Measurements from ENCODE around the gene SVIL.
A peak's percentile ranks its signal among the peaks of the same experiment; 100 is the strongest.
"Not testable (repeated sequence)": the region's sequence is repeated elsewhere in the genome, so short reads cannot be mapped to it uniquely, and the experiment has no call there.

SVIL gene

DNA sequence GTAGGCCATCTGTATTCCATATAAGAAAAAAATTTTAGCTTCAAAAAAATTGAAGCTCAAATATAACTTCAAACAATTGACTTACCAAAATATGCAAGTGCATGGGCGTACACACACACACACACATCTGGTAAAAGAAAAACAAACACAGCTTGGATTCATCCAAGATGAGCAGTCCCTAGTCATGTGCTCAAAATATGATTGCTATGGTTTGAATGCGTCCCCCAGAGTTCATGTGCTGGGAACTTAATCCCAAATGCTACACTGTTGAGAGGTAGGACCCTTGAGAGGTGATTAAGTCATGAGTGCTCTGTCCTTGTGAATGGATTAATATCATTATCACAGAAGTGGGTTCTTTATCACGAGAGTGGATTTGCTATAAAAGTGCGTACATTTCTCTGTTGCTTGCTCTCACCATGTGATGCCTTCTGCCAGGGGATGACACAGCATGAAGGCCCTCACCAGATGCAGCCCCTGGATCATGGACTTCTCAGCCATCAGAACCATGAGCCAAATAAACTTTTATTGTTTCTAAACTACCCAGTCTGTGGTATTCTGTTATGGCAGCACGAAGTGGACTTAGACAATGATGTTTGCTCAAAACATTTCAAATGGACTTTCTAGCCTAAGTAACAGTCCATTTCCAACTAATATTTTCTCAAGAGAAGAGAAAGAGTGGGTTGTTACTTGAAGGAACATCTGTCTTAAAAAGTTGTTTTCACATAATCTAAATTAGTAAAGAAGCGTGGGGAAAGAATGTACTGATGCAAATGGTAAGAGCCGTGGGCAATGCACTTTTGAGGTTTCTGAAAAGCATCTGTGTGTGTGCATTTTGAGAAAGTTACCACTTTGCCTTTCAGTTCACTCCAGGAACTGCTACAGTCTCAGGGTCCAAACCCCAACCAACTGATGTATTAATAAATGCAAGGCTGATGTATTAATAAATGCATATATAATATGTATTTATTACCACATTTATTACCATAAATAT, 15.1 kb upstream of the SVIL start:
- no peak for DNase-seq

DNA sequence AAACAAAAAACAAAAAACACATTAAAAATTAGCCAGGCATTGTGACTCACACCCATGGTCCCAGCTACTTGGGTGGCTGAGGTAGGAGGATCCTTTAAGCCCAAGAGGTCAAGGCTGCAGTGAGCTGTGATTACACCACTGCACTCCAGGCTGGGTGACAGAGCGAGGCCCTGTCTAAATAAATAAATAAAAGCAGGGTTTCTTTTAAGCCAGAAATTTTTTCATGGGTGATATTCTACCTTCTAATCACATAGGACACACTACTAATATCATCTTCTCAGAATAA, 14.2 kb upstream of the SVIL start:
- no peak for DNase-seq

- DNase-seq: no peak
These were observed 13.6 kb upstream of the SVIL start for GRCh38 chr10:29648114-29648982.

GRCh38 chr10:29647478-29647877, 12.7 kb upstream of the SVIL start:
- DNase-seq: no peak

DNA sequence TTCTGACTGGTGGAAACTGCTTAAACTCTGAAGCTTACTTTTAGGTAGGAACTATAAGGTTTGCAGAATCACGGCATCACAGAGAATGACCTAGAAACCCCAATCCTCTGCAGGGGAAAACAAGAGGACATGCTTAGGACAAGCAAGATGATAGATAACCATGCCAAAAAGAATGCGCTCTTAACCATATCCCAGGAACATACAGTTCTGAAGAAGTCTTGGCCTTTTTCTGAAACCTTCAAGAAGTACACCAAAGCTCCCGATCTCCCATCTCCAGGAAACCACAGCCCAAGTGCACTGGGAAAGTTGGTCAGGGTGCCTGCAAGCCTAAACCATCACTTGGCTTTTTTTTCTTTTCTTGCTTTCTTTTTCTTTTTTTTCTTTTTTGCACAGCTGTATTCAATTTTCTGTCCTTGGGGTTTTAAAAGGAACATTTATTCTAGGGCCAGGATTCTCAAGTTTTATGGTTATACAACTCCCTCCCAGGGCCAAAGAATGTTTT, 12.2 kb upstream of the SVIL start:
- no peak for DNase-seq

DNA sequence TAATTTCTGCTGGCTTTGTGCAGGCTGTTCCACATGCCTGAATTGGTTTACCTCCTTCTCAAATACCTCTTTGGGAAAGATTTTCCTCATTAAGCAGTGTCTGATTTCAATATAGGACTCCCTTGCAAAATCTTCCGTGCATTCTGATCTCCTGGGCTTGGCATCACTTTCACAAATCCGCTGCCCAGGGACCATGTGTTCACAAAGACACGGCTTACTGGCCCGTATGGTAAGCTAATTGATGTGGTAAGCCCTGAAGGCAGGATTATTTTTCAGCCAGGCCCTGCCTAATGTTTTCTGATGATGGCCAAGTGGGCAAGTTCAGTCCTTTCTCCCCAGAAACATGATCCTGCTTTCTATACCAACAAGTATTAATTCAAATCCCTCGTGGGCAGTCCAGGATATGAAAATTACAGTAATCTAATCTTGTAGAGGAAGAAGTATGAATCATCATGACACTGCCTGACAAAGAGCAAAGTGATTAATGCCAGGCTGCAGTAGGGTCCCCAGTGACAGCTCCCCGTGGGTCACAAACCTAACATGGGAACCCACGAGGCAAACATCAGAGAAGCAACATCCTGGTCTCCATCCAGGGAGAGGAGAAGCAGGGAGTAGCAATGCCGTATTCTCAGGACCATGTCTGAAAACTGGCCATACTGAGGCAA, 11.6 kb upstream of the SVIL start:
- peak; percentile 37 to 47 for DNase-seq

DNA sequence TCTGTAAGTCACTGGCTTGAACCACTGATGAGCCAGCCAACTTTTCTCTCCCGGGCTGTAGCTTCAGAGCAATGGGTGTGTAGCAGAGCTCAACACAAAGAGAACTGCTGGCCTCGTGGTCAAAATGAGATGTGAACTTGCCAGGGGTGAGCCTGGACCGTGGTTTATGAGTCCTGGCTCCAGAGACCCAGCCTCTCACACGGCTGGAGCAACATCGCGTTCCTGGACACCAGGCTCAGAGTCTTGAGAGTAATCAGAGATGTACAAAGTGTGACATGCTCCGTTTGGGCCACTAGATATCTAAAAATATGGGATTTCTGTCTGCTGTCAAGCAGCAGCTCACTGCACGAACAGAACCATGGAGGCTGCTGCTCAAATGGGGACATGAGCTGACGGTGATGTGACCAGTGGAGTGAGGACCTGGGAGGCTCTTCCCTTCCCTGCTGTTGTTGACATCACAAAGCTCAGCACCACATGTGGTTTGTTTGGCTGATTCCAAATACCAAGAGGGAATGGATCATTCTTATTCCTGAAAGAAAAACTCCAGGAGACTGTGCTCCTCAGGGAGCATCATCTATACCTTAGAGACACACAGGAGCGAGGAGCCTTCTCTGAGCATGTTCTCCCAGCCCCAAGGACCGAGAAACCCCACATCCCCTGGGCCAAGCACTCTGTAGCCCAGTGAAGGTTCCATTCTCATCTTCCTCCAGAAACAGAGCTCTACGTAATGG, 9.2 kb upstream of the SVIL start:
- no peak for DNase-seq

DNA sequence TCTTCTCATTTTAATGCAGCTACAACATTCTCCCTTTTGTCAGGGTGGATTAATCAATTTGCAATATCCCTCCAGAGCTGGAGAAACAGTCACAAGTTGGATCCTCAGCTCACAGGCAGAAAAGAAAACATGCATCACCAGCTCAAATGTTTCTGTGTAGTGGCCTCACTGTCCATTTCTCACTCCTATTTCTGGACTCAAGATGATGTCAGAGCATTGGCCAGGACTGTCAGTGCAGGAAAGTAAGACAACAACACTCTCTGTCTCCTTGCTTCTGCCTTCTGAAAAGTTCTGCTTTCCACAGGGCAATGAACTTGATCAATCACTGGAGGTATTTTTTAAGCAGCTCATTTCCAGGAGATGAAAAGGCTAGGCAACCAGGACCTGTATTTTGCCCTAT, 8.2 kb upstream of the SVIL start:
- DNase-seq: no peak

DNA sequence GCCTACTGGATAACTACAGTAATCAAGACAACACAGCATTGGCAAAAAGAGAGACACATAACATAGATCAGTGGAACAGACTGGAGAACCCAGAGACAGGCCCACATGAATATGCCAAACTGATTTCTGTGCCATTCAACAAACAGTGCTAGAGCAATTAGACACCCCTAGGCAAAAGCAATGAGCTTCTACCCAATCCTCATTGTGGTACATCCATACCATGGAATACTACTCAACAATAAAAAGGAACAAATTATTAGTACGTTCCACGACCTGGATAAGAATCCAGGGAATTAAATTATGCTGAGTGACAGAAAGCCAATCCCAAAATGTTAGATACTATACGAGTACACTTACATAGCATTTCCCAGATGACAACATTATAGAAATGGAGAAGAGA, 2.8 kb upstream of the SVIL start:
- DNase-seq: no peak

DNA sequence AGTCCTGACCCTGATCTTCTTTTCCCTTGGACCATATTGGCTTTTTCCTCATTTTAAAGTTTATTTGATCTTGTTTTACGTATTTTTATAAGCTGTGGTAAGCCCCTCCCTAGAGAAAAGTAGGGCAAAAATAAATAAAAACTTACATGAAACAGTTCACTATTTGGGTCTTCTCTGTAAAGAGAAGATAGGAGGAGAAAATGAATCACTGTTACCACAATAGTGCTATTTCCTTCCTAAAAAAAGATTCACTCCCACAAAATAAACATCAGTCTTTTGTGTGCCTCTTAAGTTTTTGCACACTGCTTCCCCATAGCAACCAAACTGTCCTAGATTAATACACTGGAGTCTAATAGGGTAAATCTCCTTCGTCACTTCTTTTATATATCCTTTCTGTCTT, 1.4 kb upstream of the SVIL start:
- peak; percentile 55 to 63 for DNase-seq

- DNase-seq: peak in 1 of 2 experiments; percentile 6
These were observed 957 bp upstream of the SVIL start for GRCh38 chr10:29635711-29636144.

- no peak for DNase-seq
These were observed 666 bp downstream of the SVIL start for GRCh38 chr10:29634105-29634504.

DNA sequence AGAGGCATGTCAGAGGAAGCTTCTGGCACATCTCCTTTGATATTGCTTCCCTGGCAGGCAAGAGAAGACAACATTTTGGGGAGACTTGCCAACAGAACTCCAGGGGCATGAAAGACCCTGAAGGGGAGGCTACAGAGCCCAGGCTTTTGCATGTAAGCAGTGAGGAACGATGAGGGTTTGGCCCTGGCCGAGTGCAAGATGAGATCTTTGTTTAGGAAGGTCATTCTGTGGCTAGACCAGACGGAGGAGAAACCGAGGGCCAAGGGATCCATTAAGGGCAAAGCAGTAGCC, 3.8 kb downstream of the SVIL start:
- no peak for DNase-seq

GRCh38 chr10:29630205-29631048, 4.3 kb downstream of the SVIL start:
- DNase-seq: peak; percentile 81 to 89

- no peak for DNase-seq
These were observed 5.8 kb downstream of the SVIL start for GRCh38 chr10:29628912-29629526.

DNA sequence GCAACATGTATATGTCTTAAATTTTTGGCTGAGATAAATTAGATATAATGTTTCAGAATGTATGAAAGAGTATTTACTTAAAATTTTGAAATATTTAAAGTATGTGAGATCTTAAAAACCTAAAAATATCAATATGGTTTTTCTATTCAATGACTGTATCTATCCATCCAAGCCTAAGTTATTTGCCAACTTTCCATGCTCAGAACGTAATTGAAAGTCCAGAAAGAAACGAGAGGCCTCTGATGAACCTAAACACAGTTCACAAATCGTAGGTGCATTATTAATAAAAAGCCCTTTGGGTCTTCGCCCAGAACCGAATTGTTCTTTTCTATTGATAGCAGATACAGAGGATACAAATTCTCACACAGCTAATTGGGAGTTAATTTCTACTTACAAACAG, 6.5 kb downstream of the SVIL start:
- no peak for DNase-seq

DNA sequence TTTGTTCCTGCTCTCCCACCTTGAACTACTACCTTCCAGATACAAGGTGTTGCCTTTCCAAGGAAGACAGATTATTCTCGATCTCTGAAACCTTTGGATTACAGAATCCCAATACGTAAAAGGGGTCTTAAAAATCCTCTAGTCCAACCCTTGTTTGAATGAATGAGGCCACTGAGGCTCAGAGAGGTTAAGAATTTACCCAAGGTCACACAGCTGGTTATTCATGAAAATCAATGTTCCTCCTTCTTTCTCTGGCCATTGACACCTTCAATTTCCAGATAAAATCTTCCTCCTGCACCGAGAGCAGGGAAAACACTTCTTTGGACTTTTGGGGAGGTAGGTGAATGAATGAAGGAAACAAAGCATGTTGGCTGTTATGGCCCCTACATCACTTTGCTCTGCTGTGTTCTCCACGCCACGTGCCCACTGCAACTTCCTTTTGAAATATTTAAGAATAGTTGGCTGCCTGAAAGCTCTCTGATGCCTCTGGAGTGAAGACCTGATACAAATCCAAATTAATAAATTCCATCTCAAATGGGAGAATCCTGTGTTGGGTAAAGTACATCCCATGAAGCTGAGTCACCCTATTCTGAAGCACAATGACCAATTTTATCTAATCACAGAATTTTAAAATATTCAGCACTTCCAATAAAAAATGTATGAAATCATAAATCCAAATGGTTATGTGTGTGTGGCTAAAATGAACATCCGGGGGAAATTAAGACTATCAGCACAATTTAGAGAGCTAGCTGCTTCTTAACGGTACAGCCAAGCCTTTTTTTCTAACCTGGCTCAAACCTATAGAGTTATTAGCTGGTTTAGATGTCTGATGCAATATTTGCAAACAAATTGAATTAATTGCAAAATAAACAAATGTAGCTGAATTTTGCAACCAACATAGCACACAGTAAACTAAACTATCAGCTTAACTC, 7.3 kb downstream of the SVIL start:
- no peak for DNase-seq

DNA sequence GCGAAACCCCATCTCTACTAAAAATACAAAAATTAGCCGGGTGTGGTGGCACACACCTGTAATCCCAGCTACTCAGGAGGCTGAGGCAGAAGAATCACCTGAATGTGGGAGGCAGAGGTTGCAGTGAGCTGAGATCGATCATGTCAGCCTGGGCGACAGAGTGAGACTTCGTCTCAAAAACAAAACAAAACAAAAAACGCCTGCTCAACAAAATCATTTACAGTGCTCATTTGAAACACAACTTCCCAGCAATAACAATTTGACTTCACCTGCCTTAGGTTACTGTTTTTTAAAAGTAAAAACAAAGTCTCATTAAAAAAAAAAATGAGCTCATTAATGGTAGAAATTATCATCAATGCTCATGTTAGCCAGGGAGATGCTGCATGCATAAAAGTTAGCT, 10.4 kb downstream of the SVIL start:
- DNase-seq: not testable (repeated sequence)

DNA sequence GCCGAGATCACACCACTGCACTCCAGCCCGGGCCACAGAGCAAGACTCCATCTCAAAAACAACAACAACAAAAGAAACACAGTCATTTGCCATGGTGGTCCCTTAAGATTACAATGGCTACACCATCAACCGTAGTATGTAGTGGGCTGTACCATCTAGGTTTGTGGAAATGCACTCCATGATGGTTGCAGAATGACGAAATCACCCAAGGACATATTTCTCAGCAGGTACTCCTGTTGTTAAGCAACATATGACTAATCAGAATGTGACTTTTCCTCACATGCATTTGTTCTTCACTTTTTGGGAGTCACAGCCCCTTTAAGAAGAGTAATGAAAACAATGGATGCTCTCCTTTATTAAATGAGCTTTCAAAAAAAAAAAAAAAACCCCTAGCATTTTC, 11.0 kb downstream of the SVIL start:
- no peak for DNase-seq

GRCh38 chr10:29622382-29622922, 12.3 kb downstream of the SVIL start:
- no peak for DNase-seq

All from Kasumi-1 (cell line).